Panc1 (cell line): Measurements from ENCODE around the gene ISM1.

Experiments used
- CTCF ChIP-seq: fragments of 450-650 bp; IDR thresholded peaks from 2 replicates; pipeline ENCODE4 v1.5.1; 2017; ENCODE audit warnings: mild to moderate bottlenecking
- POLR2AphosphoS5 ChIP-seq: IDR thresholded peaks from 2 replicates; pipeline ENCODE4 v1.6.1; 2012; ENCODE audit warnings: mild to moderate bottlenecking, low read depth, low read length, moderate library complexity

GRCh38 chr20:13180986-13181889, 39.8 kb upstream of the ISM1 start:
- no peak for TF ChIP-seq CTCF
- no peak for TF ChIP-seq POLR2AphosphoS5
